GM12872 (cell line): ENCODE measurements around the gene SCAMP2.

Experiments used
- TF ChIP-seq, protein P1 (sequence below): IDR thresholded peaks from 3 replicates; pipeline ENCODE4 v1.5.1; 2011; ENCODE audit warnings: low read depth, mild to moderate bottlenecking, low read length, moderate library complexity; ENCODE audit not compliant: insufficient read depth

The SCAMP2 gene

GRCh38 chr15:74795966-74796625 is 77.1 kb downstream of the SCAMP2 start:
- TF ChIP-seq, protein P1, sequence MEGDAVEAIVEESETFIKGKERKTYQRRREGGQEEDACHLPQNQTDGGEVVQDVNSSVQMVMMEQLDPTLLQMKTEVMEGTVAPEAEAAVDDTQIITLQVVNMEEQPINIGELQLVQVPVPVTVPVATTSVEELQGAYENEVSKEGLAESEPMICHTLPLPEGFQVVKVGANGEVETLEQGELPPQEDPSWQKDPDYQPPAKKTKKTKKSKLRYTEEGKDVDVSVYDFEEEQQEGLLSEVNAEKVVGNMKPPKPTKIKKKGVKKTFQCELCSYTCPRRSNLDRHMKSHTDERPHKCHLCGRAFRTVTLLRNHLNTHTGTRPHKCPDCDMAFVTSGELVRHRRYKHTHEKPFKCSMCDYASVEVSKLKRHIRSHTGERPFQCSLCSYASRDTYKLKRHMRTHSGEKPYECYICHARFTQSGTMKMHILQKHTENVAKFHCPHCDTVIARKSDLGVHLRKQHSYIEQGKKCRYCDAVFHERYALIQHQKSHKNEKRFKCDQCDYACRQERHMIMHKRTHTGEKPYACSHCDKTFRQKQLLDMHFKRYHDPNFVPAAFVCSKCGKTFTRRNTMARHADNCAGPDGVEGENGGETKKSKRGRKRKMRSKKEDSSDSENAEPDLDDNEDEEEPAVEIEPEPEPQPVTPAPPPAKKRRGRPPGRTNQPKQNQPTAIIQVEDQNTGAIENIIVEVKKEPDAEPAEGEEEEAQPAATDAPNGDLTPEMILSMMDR: no peak

DNA sequence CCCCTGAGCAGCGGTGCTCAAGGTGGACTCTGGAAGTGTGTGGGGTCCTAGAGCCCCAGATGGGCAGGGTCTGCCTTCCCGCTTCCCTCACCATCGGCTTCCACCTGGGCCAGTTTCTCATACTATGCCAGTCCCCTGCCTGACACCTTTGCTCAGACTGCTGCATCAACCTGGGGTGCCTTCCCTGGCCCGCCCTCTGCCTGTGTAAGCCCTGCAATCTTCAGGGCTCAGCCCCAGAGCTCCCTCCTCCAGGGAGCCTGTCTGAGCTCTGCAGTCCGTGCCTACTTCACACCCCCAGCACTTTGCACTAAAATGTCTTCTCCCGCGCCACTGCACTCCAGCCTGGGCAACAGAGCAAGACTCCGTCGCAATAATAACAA is 78.2 kb downstream of the SCAMP2 start:
- TF ChIP-seq, protein P1: no peak

DNA sequence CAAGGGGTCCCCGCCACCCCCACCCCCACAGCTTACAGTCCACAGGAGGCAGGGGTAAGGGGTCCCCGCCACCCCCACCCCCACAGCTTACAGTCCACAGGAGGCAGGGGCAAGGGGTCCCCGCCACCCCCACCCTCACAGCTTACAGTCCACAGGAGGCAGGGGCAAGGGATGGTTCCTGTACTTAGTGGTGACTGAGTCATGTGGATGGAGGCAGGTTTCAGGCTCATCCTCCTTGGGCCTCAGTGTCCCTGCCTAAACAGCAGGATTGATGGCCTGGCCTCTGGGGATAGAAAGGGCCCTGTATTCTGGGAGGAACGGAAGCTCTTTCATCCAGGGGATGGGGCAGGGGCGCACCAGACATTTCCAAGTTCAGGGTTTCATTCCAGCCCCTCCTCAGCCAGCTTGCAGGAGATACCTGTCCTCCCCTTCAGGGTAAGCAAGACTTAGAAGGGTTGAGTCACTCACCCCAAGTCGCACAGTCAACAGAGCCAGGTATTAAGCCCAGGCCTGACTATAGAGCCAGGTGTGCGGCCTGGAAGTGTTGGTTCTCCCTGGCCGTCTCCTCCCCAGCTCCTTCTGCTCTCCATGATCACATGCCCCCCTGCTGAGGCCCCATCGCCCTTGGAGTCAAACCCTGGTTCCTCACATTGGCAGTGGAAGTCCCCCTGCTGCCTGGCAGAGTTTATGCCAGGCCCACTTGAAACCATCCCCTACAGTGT is 78.8 kb downstream of the SCAMP2 start:
- TF ChIP-seq, protein P1: no peak
